NCI-H146 treated with DMSO at 0.1 percent for 48 hours (cell line): ENCODE measurements around the gene SEMA5B.

ENCODE experiments used
- DNase-seq: peaks from one replicate; lab custom pipeline; 2025; ENCODE audit not compliant: unreplicated experiment; lab: John Stamatoyannopoulos, UW

The SEMA5B gene

DNA sequence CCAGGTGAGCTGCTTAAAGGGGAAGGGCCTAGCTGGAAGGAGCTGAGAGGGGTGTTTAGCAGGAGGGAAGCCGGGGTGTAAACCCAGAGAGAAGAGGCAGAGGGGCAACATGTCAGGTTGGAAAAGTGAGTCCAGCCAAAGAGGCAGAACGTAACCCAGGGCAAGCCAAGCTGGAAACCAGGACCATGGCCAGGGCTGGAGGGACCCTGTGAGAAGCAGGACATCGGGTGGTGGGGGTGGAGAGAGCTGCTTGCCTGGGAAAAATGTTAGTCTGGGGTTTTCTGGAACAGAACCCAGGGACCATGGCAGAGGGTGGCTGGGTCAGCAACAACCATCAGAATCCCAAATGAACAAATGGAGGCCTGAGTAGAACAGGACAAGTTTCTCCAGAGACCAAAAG is 32.6 kb downstream of the SEMA5B start:
- no peak for DNase-seq

- peak; percentile 20 for DNase-seq
Measured at GRCh38 chr3:122993124-122993978, 34.2 kb downstream of the SEMA5B start.

DNA sequence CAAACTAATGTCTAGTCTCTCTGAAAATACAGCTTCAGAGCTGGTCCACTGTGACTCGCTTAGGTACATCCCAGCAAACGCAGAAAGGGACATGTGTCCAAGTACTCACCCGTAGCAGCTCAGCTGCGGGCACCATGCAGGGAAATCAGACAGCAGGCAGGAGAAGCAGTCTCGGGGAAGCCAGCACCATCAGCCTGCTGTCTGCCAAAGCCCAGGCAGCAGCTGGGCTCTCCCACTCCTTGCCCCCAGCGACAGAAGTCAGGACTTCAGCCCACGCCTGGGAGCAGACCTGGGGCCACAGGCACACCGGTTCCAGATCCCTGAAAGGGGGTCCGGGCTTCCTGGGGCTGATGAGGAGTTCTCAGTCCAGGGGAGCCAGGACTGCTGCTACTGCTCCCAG is 34.9 kb downstream of the SEMA5B start:
- no peak for DNase-seq

GRCh38 chr3:122992133-122992532 is 35.4 kb downstream of the SEMA5B start:
- DNase-seq: no peak

DNA sequence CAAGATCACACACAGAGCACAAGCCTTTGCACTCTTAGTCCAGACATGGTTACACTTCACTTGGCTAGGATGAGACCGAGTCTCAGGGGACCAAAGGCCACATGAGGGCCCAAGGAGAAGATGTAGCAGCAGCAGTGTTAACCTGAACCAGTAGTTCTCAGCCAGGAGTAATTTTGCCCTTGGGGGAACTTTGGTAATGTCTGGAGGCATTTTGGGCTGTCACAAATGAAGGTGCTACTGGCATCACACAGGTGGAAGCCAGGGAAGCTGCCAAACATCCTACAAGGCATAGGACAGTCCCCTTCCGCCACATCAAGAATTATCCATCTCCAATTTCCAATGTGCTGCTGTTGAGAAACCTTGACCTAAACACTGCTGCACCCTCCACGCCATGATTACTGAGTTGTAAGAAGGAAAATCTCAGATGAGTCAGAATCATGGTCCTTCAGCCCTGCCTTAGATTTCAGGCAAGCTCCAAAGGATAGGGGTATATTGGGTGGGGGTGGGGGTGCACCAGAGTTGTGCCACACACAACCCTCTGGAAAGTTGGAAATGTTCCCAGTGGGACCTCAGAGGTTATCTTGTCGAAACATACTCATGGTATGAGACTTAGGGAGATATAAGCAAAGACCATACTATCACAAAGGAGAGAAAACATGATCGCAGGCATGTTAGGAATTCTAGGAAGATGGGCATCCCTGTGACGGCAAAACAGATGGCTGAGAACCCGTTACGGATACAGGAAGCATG is 36.2 kb downstream of the SEMA5B start:
- no peak for DNase-seq

GRCh38 chr3:122989856-122990575 is 37.5 kb downstream of the SEMA5B start:
- DNase-seq: no peak

DNA sequence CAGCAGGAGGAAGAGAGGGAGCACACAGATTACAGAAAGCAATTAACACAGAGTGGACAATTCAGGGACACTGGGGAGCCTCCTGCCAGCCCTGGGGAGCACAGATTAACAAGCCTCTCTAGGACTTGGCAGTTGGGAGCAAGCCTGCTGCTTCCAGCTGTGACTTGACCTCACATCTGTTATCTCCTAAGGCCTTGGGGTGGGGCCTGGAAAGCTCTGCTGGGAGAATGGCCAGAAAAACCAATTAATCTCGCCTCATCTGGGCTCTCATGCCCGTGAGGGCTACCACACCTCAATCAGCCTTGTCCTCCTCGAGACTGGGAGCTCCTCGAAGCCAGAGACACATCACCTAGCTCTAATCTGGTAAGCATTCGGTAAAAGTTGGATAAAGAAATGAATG is 39.1 kb downstream of the SEMA5B start:
- DNase-seq: peak; percentile 39

DNA sequence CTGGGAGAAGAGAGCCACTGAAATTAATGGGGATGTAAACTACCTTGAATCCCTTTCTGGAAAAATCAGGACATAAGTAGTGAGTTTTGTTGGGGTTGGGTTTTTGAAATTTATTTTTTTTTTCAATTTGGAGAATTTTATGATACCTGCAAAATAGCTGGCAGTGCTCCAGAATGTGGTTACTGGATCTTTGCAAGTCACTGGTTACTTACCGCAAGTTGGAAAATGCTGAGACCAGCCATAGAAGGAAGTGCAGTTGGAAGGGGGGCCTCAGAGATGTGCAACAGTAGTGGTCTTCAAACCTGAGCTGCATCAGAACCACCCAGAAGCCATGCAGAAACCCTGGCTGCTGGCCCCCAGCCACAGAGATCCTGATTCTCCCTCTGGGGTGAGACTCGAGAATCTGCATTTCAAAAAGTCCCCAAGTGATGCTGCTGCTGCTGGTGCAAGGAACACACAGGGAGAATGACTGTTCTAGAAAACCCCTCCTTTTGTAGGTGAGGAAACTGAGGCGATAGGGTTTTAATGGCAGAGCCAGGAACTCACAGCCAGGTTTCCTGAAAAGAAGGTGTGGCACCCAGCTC is 39.7 kb downstream of the SEMA5B start:
- no peak for DNase-seq

DNA sequence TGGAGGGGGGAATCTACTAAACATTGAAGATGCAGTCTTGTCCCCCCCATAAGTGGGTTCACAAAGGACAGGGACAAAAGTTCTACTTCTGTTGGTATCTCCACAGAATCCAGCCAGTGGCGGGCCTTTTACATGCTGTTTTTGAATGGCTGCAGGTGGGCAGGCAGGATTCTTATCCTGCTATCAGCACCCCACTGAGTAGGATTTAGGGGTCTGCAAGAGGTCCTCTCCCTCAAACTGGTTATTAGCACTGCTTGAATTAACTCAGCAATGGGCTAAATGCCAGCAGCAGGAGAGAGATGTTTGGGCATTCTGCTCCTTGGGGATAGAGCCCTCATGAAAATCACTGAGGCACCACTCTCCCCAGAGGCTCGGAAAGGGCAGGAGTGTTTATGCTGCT is 40.3 kb downstream of the SEMA5B start:
- DNase-seq: no peak

DNA sequence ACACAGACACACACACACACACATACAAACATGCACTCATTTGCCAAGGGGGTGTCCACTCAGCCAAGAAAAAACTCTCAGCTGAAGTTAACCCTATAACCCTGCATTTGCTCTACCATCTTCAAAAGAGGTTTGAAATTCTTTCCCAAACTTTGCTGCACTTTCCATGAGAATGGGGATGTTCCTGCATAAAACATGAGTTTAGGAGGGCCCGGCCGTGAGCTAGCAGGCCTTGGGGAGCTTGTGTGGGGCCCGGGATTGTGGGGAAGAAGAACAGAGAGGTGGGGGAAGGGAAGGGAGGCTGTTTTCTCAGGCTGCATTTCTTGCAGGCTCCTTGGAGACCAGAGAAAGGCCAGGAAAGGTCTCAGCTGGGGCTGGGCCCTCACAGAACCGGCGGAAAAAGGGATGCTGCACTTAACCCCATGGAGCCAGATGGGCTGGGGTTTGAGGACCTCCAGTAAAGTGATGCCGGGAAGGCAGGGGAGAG is 40.8 kb downstream of the SEMA5B start:
- DNase-seq: no peak

GRCh38 chr3:122985539-122985938 is 42.0 kb downstream of the SEMA5B start:
- DNase-seq: no peak

DNA sequence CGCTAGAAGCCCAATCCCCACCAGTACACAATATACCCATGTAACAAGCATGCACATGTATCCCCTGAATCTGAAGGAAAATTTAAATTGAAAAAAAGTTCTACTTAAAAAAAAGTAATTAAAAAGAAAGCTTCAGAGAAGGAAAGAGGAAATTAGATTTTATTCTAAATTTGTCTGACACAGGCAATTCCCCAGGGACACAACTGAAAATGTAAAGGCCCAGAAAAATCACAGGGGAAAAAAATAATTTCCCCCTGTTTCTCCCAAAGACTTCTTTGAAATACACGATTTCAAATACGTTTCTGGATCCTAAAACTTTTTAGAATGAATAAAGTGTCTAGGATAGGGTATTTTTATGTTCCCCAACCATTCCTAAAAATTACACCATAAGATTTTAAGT is 42.9 kb downstream of the SEMA5B start:
- DNase-seq: no peak

- no peak for DNase-seq
Measured at GRCh38 chr3:122984007-122984406, 43.6 kb downstream of the SEMA5B start.

GRCh38 chr3:122982216-122983185 is 45.1 kb downstream of the SEMA5B start:
- DNase-seq: no peak

- no peak for DNase-seq
Measured at GRCh38 chr3:122979211-122979610, 48.4 kb downstream of the SEMA5B start.

GRCh38 chr3:122978569-122978968 is 49.0 kb downstream of the SEMA5B start:
- DNase-seq: no peak

GRCh38 chr3:122977746-122978466 is 49.7 kb downstream of the SEMA5B start:
- DNase-seq: no peak

GRCh38 chr3:122975924-122976293 is 51.7 kb downstream of the SEMA5B start:
- DNase-seq: no peak

DNA sequence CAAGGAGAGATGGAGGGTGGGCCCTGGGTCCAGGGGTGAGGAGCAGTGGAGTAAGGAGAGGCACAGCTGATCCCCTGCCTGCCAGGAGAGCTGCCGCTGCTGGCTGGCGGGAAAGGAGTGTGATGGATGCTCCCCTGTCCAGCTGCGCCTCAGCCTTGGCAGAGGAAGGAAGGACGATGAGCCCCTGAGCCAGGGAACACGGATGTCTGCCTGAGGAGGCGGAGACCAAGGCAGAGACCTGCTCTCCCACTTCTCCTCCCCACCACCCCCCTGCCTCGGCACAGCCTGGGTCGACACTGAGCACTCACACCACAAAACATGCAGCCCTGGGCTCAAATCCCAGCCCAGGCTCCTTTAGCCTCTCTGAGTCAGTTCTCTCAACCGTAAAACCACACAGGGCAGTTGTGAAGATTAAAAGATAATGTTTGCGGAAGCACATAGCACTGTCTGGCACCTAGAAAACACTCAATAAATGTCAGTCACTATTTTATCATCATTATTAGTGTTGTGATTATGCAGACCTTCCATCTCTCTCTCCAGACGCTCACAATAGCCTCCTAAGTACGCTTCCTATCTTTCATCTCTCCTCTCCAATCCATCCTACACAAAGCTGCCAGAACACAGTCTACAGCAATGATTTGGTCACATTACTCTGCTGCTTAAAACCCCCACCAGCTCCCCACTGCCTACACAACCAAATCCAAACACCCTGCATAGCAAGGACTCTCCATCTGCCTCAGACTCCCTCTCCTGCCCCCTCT is 52.2 kb downstream of the SEMA5B start:
- no peak for DNase-seq
